ENCODE data around the gene UNC79.
"Not testable (repeated sequence)": the region's sequence is repeated elsewhere in the genome, so short reads cannot be mapped to it uniquely, and the experiment has no call there.

The UNC79 gene

DNA sequence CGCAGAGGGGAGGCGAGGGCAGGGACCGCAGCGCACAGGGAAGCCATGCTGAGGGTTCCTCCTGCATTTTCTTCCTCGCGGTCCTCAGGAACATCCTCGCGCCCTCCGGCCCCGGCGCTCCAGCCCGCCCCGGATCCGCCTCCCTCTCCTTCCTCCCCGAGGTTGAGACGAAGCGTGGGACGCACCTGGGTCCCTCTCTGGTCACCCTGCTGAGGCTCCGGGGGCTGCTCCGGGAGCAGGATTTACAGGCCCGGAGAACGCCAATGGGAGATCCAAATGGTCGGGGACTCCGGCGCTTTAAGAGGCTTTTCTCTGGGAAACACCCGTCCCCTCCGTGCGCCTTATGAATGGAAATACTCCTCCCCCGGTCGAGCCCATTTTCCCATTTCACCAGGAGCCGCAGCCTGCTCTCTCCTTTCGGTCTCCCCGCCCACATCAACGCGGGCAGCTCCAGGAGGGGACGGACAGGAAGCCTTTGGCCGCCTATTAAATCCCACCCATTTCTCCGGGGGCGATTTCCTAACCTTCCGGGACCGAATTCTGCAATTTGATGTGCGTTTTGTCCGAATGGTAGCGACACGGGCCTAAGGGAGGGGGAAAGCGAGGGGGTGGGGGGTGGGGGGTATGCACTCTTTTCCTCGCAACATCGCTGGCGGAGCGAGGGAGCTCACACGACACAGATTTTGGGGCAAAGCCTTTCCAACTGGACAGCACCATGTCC lies at the start of gene UNC79:
UNC79 (plus strand) TSS at position 625 of the 721 bp plus-strand sequence; CDS start at position 716, 91 bp downstream.
- DNase-seq (ENCODE audit: low spot score), result no peak

DNA sequence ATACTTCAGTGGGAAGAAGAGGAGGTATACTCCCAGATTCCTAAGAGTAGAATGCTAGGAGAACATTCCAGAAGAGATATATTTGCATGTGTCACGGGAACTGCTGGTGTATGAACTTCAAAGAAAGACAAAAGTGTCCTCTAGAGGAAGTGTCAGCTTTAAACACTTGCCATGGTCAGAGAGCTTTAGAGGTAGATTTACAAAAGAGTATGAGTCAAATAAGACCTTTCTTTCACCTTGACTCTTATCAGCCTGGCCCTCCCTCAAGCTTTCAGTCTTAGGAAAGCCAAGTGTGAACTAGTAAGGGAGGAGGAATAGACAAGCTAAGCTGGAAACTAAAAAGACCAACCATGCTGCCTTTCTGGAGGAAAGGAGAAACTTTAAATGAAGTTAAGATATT lies 49.1 kb upstream of the UNC79 start:
- DNase-seq (ENCODE audit: low spot score), result no peak

DNA sequence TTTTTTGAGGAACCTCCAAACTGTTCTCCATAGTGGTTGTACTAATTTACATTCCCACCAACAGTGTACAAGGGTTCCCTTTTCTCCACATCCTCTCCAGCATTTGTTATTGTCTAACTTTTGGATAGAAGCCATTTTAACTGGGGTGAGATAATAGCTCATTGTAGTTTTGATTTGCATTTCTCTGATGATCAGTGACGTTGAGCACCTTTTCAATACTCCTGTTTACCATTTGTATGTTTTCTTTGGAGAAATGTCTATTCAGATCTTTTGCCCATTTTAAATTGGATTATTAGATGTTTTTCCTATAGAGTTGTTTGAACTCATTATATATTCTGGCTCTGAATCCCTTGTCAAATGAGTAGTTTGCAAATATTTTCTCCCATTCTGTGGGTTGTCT lies 46.5 kb upstream of the UNC79 start:
- not testable (repeated sequence) for DNase-seq (ENCODE audit: low spot score)

DNA sequence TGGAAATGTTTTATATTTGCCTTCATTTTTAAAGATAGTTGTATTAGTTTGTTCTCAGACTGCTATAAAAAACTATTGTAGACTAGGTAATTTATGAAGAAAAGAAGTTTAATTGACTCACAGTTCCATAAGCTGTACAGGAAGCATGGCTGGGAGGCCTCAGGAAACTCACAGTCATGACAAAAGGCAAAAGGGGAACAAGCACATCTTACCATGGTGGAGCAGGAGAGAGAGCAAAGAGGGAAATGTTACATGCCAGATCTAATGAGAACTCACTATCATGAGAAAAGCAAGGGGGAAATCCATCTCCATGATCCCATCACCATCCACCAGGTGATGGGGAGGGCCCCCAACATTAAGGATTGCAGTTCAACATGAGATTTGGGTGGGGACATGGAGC lies 35.5 kb upstream of the UNC79 start:
- no peak for DNase-seq (ENCODE audit: low spot score)

DNA sequence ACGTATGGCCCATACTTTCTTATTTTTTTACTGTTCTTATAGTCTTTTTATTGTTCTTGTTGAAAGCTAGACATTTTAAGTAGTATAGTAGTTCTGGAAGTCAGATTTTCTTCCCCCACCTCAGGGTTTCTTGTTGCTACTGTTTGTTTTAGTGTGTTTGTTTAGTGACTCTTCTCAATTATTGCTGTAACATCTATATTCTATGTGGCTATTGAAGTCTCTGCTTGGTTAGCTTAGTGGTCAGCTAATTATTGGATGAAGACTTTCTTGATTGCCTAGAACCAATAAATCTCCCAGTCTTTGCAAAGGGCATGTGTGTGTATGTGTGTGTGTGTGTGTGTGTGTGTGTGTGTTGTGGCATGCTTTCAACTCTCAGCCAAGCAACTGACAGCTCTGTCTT lies 34.3 kb upstream of the UNC79 start:
- DNase-seq (ENCODE audit: low spot score), result no peak

DNA sequence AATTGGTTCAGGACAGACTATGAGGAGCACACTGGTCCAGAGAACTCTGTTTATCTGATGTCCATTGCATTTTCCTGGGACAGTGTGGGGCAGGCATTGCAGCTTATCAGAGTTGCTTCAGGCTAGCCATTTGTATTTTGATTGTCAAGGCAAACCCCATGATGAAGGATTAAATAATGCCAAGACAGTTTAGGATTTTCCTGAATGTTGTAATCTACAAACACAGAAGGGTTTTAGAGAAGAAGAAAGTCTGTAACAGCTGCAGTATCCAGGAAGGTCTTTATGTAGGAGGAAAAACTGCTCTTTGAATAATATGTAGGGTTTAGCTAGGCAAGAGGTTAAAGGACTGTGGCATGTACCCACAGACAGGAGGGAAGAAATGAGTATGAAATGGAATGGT lies 32.2 kb upstream of the UNC79 start:
- no peak for DNase-seq (ENCODE audit: low spot score)

DNA sequence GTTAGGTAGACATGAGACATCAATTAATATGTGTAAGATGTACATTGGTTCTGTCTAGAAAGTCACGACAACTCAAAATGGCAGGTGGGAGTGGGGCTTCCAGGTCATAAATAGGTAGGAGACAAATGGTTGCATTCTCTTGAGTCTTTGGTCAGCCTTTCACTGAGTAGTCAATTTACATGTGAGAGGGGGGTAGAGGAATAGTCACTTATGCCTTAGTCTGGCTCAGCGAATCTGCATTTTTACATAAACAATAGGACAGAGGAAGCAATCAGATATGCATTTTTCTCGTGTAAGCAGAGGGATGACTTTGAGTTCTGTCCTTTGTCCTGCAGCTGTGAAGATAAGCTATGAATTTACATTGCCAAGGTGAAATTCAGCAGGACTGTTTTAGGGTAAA lies 27.8 kb upstream of the UNC79 start:
- no peak for DNase-seq (ENCODE audit: low spot score)

DNA sequence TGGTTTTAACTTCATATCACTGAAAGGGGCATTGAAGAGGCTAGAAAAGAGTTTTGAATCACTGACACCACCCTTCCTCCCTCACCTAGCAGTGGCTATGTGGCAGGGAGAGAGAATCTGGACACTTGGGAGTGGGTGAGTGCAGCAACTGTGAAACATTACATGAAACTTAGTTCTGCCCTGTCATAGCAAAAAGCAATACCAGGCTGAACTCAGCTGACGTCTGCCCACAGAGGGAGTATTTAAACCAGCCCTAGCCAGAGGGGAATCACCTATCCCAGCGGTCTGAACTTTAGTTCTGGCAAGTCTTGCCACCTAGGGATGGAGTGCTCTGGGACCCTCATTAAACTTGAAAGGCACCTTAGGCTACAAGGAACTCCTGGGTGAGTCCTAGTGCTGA lies 20.7 kb upstream of the UNC79 start:
- DNase-seq (ENCODE audit: low spot score), result no peak

DNA sequence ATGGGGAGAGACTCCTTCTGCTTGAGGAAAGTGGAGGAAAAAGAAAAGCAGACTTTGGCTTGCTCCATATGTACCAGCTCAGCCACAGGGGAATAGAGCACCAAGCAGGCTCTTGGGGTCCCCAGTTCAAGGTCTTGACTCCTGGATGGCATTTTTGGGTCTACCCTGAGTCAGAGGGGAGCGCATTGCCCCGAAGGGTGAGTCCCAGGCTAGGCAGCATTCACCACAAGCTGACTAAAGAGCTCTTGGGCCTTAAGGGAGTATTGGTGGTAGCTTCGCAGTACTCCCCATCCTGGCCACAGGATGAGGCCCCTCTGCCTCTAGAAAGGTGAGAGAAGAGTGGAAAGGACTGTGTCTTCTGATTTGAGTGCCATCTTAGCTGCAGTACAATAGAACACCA lies 19.8 kb upstream of the UNC79 start:
- DNase-seq (ENCODE audit: low spot score), result no peak

DNA sequence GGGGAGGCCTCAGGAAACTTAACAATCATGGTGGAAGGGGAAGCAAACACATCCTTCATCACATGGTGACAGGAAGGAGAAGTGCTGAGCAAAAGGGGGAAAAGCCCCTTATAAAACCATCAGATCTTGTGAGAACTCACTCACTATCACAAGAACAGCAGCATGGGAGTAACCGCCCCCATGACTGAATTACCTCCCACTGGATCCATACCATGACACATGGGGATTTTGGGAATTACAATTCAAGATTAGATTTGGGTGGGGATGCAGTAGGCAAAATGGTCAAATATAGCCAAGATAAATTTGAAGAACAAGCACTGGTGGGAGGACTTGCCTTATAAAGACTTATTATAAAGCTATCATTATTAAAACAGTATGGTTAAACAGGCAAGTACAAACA lies 5.6 kb upstream of the UNC79 start:
- DNase-seq (ENCODE audit: low spot score), result not testable (repeated sequence)

DNA sequence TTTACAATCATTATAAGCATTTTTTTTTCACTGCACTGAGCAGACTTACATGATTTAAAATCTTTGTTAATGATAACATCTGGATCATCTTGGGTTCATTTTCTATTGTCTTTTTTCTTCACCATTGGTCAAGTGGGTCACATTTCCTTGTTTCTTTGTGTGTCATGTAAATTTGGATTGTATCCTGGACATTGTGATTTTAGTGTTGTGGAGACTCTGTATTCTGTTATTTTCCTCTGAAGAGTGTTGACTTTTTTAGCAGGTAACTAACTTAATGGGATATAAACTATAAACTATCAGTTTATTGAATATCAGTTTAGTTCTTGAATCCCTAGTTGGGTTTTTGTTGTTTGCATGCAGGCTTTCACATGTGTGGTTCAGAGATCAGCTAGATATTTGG lies 4.0 kb upstream of the UNC79 start:
- no peak for DNase-seq (ENCODE audit: low spot score)

DNA sequence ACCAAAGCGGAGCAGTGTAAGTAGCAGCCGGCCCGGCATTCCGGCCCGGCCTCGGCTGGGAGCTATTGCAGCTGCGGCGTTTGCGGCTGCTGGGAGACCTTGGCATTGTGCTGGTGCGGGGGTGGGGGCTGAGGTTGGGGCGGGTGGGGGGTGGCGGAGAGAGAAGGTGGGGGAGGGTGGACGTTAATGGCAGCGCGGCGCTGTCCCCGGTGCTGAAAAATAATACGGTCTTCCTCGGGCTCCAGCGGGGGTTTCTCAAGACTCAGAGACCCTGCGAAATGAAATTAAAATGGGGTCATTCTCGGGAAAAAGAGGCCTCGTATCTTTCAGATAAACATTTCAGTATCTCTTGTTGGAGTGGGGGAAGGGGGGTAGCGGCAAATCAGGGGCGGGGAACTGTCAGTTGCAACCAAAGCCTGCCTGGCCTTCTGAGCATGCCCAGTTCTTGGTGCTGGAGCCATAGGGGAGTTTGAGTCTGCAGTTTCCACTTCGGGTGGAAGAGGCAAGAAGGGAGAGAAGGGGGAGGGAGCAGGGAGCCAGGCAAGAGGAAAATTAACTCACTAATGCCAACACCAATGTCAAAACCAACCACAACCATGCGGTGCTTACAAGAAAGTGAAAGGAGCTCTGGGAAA lies 414 bp downstream of the UNC79 start:
- no peak for DNase-seq (ENCODE audit: low spot score)

DNA sequence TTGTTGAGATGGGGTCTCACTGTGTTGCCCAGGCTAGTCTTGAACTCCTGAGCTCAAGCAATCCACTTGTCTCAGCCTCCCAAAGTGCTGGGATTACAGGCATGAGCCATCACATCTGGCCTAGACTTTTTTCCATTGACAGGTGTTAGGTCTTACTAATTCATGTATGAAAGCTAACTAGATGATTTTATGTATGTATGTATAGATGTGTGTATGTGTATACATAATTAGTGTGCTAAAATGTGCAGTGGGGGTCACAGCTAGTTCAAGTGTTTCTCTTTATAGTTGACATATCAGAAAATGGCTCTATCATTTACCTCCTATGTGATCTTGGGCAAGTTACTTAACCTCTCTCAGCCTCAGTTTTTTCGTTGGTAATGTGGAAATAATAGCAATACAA lies 23.5 kb downstream of the UNC79 start:
- no peak for DNase-seq (ENCODE audit: low spot score)

DNA sequence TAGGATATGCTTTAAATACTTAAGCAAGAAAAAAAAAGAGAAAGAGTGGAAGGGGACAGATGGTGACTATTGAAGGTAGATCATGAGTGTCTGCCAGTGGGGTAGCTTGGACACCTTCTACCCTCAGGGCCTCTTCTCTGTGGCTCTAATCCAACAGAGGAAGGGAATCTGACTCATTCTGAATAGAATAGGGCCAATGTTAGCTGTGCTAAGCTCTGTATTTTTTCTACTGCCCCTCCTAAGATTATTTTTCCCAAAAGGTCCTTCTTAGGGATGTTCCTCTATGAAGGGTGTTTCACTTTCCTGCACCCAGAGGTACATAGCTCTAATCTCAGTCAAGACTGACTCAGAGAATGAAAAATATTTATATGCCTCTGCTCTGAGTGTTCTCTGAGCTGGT lies 25.6 kb downstream of the UNC79 start:
- no peak for DNase-seq (ENCODE audit: low spot score)

DNA sequence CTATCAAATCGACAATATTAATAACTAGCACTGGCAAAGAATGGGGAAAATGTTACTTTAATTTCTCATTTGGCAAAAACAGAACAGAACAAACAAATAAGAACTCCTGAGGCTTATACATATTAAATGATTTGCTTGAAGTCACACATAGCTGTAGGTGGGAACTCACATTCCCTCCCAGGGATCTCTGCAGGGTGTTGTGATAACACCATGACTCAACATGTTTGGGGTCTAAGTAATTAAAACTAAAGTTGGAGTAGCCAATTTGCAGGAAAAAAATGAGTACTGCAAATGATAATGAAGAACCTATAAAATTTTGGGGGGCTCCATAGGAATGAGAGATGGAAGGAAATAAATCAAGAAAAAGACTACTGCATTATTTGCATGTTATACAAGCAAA lies 27.5 kb downstream of the UNC79 start:
- DNase-seq (ENCODE audit: low spot score), result no peak

DNA sequence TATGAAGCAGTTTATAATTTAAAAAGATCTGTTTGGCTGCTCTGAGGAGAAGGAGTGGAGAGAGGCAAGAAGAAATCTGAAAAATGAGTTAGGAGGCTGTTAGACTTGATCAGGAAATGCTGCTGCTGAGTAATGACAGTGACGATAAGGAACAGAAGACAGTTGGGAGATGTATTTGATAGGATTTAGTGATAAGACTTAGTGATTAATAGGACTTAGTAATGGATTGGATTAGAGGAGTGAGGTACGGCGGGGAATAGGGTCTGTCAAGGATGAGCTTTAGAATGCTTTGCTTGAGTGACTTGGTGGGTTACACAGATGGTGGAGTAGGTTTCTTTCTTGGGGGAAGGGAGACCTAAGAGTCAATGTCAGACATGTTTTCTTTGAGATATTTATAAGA lies 31.7 kb downstream of the UNC79 start:
- no peak for DNase-seq (ENCODE audit: low spot score)

DNA sequence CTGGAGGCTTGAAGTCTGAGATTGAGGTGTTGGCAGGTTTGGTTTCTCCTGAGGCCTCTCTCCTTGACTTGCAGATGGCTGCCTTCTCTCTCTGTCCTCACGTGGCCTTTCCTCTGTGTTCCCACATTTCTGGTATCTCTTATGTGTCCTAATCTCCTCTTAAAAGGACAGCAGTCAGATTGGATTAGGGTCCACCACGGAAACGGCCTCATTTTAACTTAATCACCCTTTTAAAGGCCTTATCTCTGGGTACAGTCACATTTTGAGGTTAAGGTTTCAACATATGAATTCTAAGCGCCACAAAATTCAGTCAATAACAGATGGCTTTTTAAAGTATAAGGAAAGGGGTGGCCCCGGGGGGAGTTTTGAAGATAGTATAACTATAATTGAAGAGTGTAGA lies 33.5 kb downstream of the UNC79 start:
- DNase-seq (ENCODE audit: low spot score), result no peak

DNA sequence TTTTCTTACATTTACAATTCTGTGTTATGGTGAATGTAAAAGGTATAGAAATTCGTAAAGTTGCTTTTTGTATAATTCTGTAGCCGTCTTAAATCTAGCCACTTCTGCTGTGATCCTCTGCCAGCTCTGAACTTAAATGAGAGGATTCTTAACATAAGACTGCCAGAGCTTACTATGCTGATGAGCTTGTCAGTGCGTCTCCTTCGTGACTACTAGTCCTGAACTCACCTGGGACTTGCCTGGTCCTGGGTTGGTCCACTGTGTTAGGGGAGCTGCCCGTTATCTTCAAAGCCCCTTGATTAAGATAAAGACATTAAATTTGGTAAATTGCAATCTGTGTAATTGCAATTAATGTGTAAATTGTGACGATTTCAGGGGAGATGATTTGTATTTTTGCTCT lies 44.7 kb downstream of the UNC79 start:
- no peak for DNase-seq (ENCODE audit: low spot score)

DNA sequence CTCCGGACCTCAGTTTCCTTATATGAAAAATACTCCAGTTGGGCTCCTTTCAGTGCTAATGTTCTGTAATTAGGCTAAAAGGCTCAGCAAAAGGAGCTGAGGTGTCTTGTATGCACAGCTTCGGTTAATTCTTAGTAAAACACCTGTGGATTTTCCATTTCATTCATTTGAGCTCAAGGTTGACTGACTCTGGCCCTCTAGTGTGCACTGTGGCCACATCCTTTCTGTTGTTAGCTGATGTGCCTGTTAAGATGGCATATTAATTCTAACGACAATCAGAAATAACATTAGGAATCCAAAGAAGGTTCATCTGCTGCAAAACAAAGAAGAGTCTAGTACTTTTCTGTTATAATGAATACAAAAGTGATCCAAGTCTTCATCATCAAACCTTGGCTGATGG lies 45.6 kb downstream of the UNC79 start:
- no peak for DNase-seq (ENCODE audit: low spot score)

DNA sequence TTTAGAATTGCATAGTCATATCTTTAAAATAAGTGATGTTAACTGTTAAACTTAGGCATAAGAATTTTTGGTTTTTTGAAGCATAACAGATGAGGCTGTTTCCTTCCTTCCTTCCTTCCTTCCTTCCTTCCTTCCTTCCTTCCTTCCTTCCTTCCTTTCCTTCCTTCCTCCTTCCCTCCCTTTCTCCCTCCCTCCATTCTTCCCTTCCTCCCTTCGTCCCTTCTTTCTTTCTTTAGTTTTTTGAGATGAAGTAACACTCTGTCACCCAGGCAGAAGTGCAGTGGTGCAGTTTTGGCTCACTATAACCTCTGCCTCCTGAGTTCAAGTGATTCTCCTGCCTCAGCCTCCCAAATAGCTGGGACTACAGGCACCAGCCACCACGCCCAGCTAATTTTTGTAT lies 48.3 kb downstream of the UNC79 start:
- DNase-seq (ENCODE audit: low spot score), result not testable (repeated sequence)

DNA sequence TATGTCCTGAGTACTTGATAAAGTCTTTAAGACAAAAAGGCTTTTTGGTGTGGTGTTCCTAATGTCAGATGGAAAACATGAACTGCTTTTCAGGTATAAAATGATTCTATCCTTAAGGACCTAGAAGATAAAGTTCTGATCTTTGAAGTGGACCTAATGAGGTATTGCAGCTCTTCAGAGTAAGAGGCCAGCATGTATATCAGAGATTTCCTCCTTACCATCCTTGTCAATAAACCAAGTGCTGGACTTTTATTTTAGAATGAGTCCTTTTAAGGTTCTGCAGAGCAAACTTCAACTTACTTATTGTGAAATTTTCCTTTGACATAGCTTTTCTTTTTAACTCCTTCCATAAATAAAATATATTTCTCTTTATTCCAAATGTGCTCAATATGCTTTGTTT lies 50.1 kb downstream of the UNC79 start:
- no peak for DNase-seq (ENCODE audit: low spot score)

DNA sequence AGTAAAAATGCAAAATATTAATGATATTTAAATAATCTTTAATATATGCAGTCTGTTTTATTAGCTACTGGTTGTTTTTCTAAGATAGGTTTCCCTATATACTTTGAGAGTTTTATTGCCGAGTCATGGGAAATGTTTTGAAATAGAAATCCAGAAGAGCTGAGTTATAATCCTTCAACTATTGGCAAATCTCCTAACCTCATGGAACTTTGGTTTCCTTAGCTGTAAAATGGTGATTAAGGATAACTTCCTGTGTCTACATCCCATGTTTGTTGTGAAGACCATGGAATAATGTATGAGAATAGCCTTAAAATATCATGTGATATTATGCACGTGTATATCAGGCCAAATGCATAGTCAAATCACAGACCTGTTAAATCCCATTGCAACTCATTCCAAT lies 51.0 kb downstream of the UNC79 start:
- no peak for DNase-seq (ENCODE audit: low spot score)

DNA sequence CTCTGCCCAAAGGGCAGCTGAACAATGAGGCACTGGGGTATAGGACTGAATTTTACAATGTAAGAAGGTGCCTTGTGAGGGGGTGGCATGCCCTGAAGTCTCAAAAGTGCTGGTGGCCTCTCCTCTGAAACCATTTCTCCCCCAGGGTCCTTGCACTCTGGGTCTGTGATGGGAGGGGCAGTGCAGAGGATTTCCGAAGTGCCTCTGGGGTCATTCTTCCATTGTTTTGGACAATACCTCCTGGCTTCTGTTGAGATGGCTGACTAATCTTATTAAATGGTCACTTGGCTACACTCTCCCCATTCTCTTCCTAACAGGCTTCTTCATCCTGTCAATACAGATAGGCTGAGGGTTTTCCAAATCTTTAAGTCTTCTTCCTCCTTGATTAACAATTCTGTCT lies 59.3 kb downstream of the UNC79 start:
- DNase-seq (ENCODE audit: low spot score), result no peak

DNA sequence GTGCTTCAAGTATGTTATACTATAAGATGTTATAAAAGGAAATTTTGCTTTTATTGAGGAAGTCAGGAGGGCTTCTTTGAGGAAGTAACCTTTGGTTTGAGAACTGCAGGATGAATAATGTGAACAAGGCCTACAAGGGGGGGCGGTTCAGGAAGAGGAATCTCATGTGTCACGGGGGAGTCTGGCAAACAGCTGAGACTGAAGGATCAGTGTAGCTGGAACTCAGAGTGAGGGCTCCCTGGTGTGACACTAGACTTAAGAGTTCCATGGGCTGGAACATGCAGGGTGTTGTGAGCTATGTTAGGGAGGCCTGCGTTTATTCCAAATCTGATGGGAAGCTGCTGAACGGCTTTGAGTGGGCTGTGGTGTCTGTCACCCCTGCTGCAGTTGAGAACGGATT lies 62.3 kb downstream of the UNC79 start:
- no peak for DNase-seq (ENCODE audit: low spot score)

All from CD4-positive, alpha-beta T cell treated with Interleukin-15 for 4 hours (primary cell).